NCI-H524 treated with DMSO at 0.1 percent for 48 hours (cell line): Measurements from ENCODE around the gene GALNT16.
"Not testable (repeated sequence)": the region's sequence is repeated elsewhere in the genome, so short reads cannot be mapped to it uniquely, and the experiment has no call there.

ENCODE experiments used
- DNase-seq: peaks from one replicate; lab custom pipeline; 2025; lab: John Stamatoyannopoulos, UW

Gene GALNT16

GRCh38 chr14:69285661-69286255 is 25.8 kb downstream of the GALNT16 start:
- DNase-seq, result no peak

- peak; percentile 35 for DNase-seq
Measured at GRCh38 chr14:69287098-69288010, 27.4 kb downstream of the GALNT16 start.

- no peak for DNase-seq
Measured at GRCh38 chr14:69288011-69288771, 28.2 kb downstream of the GALNT16 start.

GRCh38 chr14:69288956-69289705 is 29.2 kb downstream of the GALNT16 start:
- DNase-seq, result no peak

- DNase-seq, result no peak
Measured at GRCh38 chr14:69289811-69290520, 30.0 kb downstream of the GALNT16 start.

- not testable (repeated sequence) for DNase-seq
Measured at GRCh38 chr14:69290881-69291280, 30.9 kb downstream of the GALNT16 start.

GRCh38 chr14:69291396-69291795 is 31.4 kb downstream of the GALNT16 start:
- no peak for DNase-seq

- no peak for DNase-seq
Measured at GRCh38 chr14:69291891-69292561, 32.1 kb downstream of the GALNT16 start.

GRCh38 chr14:69298131-69299071 is 38.4 kb downstream of the GALNT16 start:
- no peak for DNase-seq

- DNase-seq, result no peak
Measured at GRCh38 chr14:69299286-69300035, 39.5 kb downstream of the GALNT16 start.

GRCh38 chr14:69300601-69301221 is 40.8 kb downstream of the GALNT16 start:
- DNase-seq, result no peak

- DNase-seq, result no peak
Measured at GRCh38 chr14:69303086-69303485, 43.1 kb downstream of the GALNT16 start.

- DNase-seq, result no peak
Measured at GRCh38 chr14:69312608-69313007, 52.6 kb downstream of the GALNT16 start.

- no peak for DNase-seq
Measured at GRCh38 chr14:69313176-69313575, 53.2 kb downstream of the GALNT16 start.

GRCh38 chr14:69314327-69314726 is 54.4 kb downstream of the GALNT16 start:
- no peak for DNase-seq

GRCh38 chr14:69315301-69315700 is 55.3 kb downstream of the GALNT16 start:
- DNase-seq, result peak; percentile 33

- no peak for DNase-seq
Measured at GRCh38 chr14:69316449-69317101, 56.6 kb downstream of the GALNT16 start.
